ENCODE results near the gene FOXP1.

The FOXP1 gene

GRCh38 chr3:71391361-71391760, 192.2 kb downstream of the FOXP1 start:
- no peak for ATAC-seq
- TF ChIP-seq ISL1 (CRISPR knock-in tag; IDR thresholded peaks at IDR 0.05) (no peak), CSRNP3 (CRISPR knock-in tag; IDR thresholded peaks at IDR 0.05) (no peak)

- no peak for TF ChIP-seq TOX (CRISPR knock-in tag; IDR thresholded peaks at IDR 0.05; ENCODE audit: borderline replicate concordance)
- TF ChIP-seq CSDC2 (CRISPR knock-in tag; IDR thresholded peaks at IDR 0.05) = no peak
- no peak for TF ChIP-seq TCF4 (CRISPR knock-in tag; IDR thresholded peaks at IDR 0.05; ENCODE audit: borderline replicate concordance)
- TF ChIP-seq OSR1 (CRISPR knock-in tag; IDR thresholded peaks at IDR 0.05) = no peak
- no peak for TF ChIP-seq ISL1 (CRISPR knock-in tag; IDR thresholded peaks at IDR 0.05)
- TF ChIP-seq ARNTL (CRISPR knock-in tag; IDR thresholded peaks at IDR 0.05; ENCODE audit: borderline replicate concordance, low read depth) = no peak
- no peak for TF ChIP-seq ZNF565 (CRISPR knock-in tag; conservative IDR thresholded peaks at IDR 0.05; ENCODE audit: low read depth)
- TF ChIP-seq RARB (CRISPR knock-in tag; IDR thresholded peaks at IDR 0.05) = no peak
- TF ChIP-seq TSHZ2 (CRISPR knock-in tag; IDR thresholded peaks at IDR 0.05) = no peak
- TF ChIP-seq PATZ1 (CRISPR knock-in tag; IDR thresholded peaks at IDR 0.05; ENCODE audit: borderline replicate concordance) = no peak
- TF ChIP-seq CREB5 (CRISPR knock-in tag; IDR thresholded peaks at IDR 0.05; ENCODE audit: low read depth) = no peak
- no peak for TF ChIP-seq SNAI2 (CRISPR knock-in tag; IDR thresholded peaks at IDR 0.05)
- TF ChIP-seq POU6F1 (CRISPR knock-in tag; IDR thresholded peaks at IDR 0.05; ENCODE audit: borderline replicate concordance, low read depth) = no peak
- TF ChIP-seq PPARA (CRISPR knock-in tag; IDR thresholded peaks at IDR 0.05; ENCODE audit: borderline replicate concordance) = no peak
- TF ChIP-seq ZFP30 (CRISPR knock-in tag; IDR thresholded peaks at IDR 0.05) = no peak
- TF ChIP-seq BACH2 (CRISPR knock-in tag; IDR thresholded peaks at IDR 0.05; ENCODE audit: borderline replicate concordance) = no peak
- ATAC-seq = no peak
Measured at GRCh38 chr3:71389911-71390573, 193.5 kb downstream of the FOXP1 start.

- TF ChIP-seq ZFP3 (CRISPR knock-in tag; IDR thresholded peaks at IDR 0.05) = no peak
- no peak for TF ChIP-seq CREB5 (CRISPR knock-in tag; IDR thresholded peaks at IDR 0.05; ENCODE audit: low read depth)
- no peak for TF ChIP-seq SNAI2 (CRISPR knock-in tag; IDR thresholded peaks at IDR 0.05)
- no peak for TF ChIP-seq PPARA (CRISPR knock-in tag; IDR thresholded peaks at IDR 0.05; ENCODE audit: borderline replicate concordance)
- no peak for ATAC-seq
Measured at GRCh38 chr3:71389191-71389590, 194.3 kb downstream of the FOXP1 start.

All from SK-N-SH treated with all-trans-retinoic acid at 6 μM for 48 hours (cell line).